Left ventricle myocardium inferior (tissue), 1 donor: Measurements from ENCODE around the gene GPR153. TPM values are rescaled to one million over a fixed set of nuclear protein-coding genes. Genes with fewer than 3 reads are reported as not detected.

Experiments used
- DNase-seq: peaks from one replicate; pipeline ENCODE4 v3.0.0-alpha.2; 2020
- H3K27ac ChIP-seq: fragments of 200-600 bp; replicated peaks from 2 replicates; pipeline ENCODE4 v1.8.0; 2021
- H3K27me3 ChIP-seq: fragments of 200-600 bp; 2 replicates; pipeline ENCODE4 v1.8.0; 2021; ENCODE audit warnings: low read depth
- H3K36me3 ChIP-seq: fragments of 200-600 bp; 2 replicates; pipeline ENCODE4 v1.8.0; 2021
- H3K4me1 ChIP-seq: fragments of 200-600 bp; 2 replicates; pipeline ENCODE4 v1.8.0; 2021
- H3K4me3 ChIP-seq: fragments of 200-600 bp; 2 replicates; pipeline ENCODE4 v1.8.0; 2021; ENCODE audit warnings: mild to moderate bottlenecking, moderate library complexity
- H3K9me3 ChIP-seq: fragments of 200-600 bp; replicated peaks from 2 replicates; pipeline ENCODE4 v1.8.0; 2021
- CTCF ChIP-seq: fragments of 200-600 bp; IDR thresholded peaks from 2 replicates; pipeline ENCODE4 v1.8.0; 2021; ENCODE audit warnings: antibody characterized with exemption, mild to moderate bottlenecking, borderline replicate concordance
- intact Hi-C: fragments of 100-400 bp; cut with micrococcal nuclease; formaldehyde crosslinking; loops from one replicate; pipeline ENCODE4 v1.11.0; 2022
- total RNA-seq: library from RNA; stranded (reverse); fragmentation: NEBNext Ultra II Directional; extraction: Animal tissue kit (Norgen Biotek cat#: 25700); gene quantifications from one replicate; pipeline ENCODE4 v1.2.1, GENCODE V29; 2021
- donor health status: DM: no; HTN: yes; CAD: no; lungs with severe emphysema.

GPR153 gene
- total RNA-seq, 1 donor from 2014 or later: 4.8 TPM

DNA sequence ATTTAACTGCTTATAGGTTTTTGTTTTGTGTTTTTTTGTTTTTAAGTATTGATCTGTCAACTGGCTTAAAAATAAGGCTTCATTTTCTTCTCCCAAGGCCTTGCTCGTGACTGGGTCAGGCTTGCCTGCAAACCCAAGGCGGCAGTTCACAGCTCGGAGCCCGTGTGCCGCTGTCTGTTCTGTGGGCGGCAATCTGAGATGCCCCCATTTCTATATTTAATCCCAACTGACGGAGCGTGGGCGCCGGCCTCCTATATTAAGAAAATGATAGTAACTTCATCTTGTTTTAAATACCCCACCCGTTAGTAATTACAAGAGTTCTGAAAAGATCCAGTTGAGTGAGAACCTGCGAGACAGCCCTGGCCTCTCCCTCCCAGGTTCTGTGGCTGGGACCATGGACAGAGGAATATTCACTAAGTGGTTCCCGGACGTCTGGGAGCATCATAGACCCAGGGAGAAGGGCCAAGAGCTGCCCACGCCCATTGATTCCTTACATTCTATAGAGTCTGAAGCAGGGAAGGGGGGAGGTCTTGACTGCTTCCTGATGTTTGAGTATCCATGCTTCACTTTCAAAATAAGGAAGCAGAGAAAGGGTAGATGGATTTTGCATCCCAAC lies 42.6 kb upstream of the GPR153 start:
- Histone ChIP-seq H3K4me1 (no peaks in the 10 kb centered on the region), H3K36me3 (no peaks in the 10 kb centered on the region), H3K4me3 (no peak overlapping the region), H3K9me3 (no peaks in the 10 kb centered on the region), H3K27ac (no peak overlapping the region), H3K27me3 (no peaks in the 10 kb centered on the region)
- DNase-seq: no peak
- TF ChIP-seq CTCF: no peak
- intact Hi-C loops: no loop called here

GRCh38 chr1:6302568-6302967 lies 41.7 kb upstream of the GPR153 start:
- intact Hi-C loops: no loop called here
- Histone ChIP-seq H3K4me1 (no peaks in the 10 kb centered on the region), H3K27ac (no peak overlapping the region), H3K36me3 (no peaks in the 10 kb centered on the region), H3K9me3 (no peaks in the 10 kb centered on the region), H3K27me3 (no peaks in the 10 kb centered on the region), H3K4me3 (no peak overlapping the region)
- no peak for TF ChIP-seq CTCF
- no peak for DNase-seq

DNA sequence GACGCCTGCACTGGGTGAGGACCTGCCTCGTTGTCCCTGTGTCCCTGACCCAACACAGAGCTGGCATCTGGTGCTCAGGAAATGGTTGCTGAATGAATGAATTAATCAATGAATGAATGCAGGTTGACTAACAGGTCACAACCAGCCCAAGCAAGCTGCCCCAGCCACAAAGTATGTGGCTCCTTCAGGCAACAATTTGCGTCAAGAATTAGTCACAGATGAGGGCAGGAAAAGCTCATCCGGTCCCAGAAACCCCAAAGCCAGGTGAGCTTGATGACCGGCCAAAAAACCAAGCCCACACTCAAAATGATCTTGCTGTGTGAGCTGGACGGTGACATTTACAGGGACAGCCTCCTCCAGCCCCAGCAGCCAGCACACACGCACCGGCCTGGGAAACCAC lies 40.6 kb upstream of the GPR153 start:
- Histone ChIP-seq H3K27me3 (no peaks in the 10 kb centered on the region), H3K27ac (no peak overlapping the region), H3K9me3 (no peaks in the 10 kb centered on the region), H3K4me1 (no peaks in the 10 kb centered on the region), H3K4me3 (no peak overlapping the region), H3K36me3 (no peaks in the 10 kb centered on the region)
- DNase-seq: no peak
- TF ChIP-seq CTCF: no peak
- intact Hi-C loops: no loop called here

DNA sequence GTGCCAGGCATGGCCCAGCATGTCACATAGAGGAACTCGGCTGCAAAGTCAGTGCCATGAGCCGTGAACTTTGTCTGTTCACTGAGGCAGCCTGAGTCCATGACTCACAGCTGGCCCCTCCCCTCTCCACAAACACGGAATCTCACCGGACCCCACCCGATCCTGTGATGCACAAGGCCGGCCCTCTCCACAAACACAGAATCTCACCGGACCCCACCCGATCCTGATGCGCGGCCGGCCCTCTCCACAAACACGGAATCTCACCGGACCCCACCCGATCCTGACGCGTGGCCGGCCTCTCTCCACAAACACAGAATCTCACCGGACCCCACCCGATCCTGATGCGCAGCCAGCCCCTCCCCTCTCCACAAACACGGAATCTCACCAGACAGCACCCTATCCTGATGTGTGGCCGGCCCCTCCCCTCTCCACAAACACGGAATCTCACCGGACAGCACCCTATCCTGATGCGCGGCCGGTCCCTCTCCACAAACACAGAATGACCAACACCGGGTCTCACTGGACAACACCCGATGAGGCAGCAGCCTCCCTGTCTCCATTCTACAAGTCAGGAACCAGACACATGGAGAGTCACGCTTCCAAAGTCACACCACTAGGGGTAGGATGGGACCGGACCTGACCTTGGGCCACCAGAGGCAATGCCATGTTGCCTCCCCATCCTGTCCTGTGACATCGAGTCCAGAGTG lies 39.6 kb upstream of the GPR153 start:
- Histone ChIP-seq H3K9me3 (no peaks in the 10 kb centered on the region), H3K4me3 (no peak overlapping the region), H3K36me3 (no peaks in the 10 kb centered on the region), H3K27ac (no peak overlapping the region), H3K4me1 (no peaks in the 10 kb centered on the region), H3K27me3 (no peaks in the 10 kb centered on the region)
- intact Hi-C loops: no loop called here
- DNase-seq: no peak
- TF ChIP-seq CTCF: no peak

DNA sequence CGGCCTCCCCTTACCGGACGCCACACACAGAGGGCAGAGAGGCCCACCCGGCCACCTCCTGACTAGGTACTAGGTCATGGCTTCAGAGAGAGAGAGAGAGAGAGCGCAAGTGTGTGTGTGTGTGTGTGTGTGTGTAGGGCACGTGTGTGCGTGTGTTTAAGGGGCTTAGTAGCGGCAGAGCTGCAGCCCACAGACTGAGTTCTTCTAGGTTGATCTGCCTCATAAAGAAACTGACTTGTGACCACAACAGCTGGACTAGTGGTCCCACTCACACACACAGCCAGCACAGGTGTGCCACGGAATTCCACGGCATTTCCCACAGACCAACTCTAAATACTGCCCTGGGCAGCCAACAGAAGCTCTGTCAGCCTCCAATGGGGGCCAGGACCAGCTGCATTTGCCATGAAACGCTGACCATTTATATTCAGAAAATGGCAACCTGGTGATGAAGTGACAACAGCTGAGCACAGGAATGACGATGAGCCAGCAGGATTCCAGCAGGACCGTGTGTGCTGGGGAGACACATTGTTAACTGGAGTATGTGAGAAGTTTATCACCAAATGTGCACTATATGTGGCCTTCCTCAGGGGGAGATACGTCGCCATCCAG lies 38.8 kb upstream of the GPR153 start:
- Histone ChIP-seq H3K27me3 (no peaks in the 10 kb centered on the region), H3K27ac (no peak overlapping the region), H3K36me3 (no peaks in the 10 kb centered on the region), H3K4me3 (no peak overlapping the region), H3K9me3 (no peaks in the 10 kb centered on the region), H3K4me1 (peaks cover under 1% of the 10 kb centered on the region)
- intact Hi-C loops: no loop called here
- no peak for TF ChIP-seq CTCF
- no peak for DNase-seq
